ENCODE measurements around the gene ZNF205.
"Not testable (repeated sequence)": the region's sequence is repeated elsewhere in the genome, so short reads cannot be mapped to it uniquely, and the experiment has no call there.

The ZNF205 gene

GRCh38 chr16:3158510-3159314, 46.3 kb downstream of the ZNF205 start:
- peak overlapping the region; percentile 68 for H3K4me3 ChIP-seq (replicated peaks; ENCODE audit: low read depth, low read length)
- TF ChIP-seq CTCF (IDR thresholded peaks at IDR 0.05; ENCODE audit: low read length, missing control alignments) = no peak
- DNase-seq (ENCODE audit: low read depth) = peak; percentile 83

GRCh38 chr16:3161235-3162018, 49.0 kb downstream of the ZNF205 start:
- no peak overlapping the region for H3K4me3 ChIP-seq (replicated peaks; ENCODE audit: low read depth, low read length)
- no peak for DNase-seq (ENCODE audit: low read depth)
- TF ChIP-seq CTCF (IDR thresholded peaks at IDR 0.05; ENCODE audit: low read length, missing control alignments) = no peak

- H3K4me3 ChIP-seq (replicated peaks; ENCODE audit: low read depth, low read length) = no peak overlapping the region
- no peak for DNase-seq (ENCODE audit: low read depth)
- no peak for TF ChIP-seq CTCF (IDR thresholded peaks at IDR 0.05; ENCODE audit: low read length, missing control alignments)
Observed at GRCh38 chr16:3164121-3164991, 52.0 kb downstream of the ZNF205 start.

- TF ChIP-seq CTCF (IDR thresholded peaks at IDR 0.05; ENCODE audit: low read length, missing control alignments) = no peak
- no peak overlapping the region for H3K4me3 ChIP-seq (replicated peaks; ENCODE audit: low read depth, low read length)
Observed at GRCh38 chr16:3165111-3165822, 52.9 kb downstream of the ZNF205 start.

GRCh38 chr16:3166505-3166886, 54.1 kb downstream of the ZNF205 start:
- no peak for DNase-seq (ENCODE audit: low read depth)
- no peak for TF ChIP-seq CTCF (IDR thresholded peaks at IDR 0.05; ENCODE audit: low read length, missing control alignments)
- no peak overlapping the region for H3K4me3 ChIP-seq (replicated peaks; ENCODE audit: low read depth, low read length)

More at GRCh38 chr16:3165111-3165822, 52.9 kb downstream of the ZNF205 start:
- no peak for DNase-seq (ENCODE audit: low read depth)

GRCh38 chr16:3168729-3169128, 56.3 kb downstream of the ZNF205 start:
- not testable (repeated sequence) for DNase-seq (ENCODE audit: low read depth); H3K4me3 ChIP-seq (replicated peaks; ENCODE audit: low read depth, low read length)

All from fibroblast of pulmonary artery (primary cell).